ENCODE data around the gene SPATS2.

Gene SPATS2

DNA sequence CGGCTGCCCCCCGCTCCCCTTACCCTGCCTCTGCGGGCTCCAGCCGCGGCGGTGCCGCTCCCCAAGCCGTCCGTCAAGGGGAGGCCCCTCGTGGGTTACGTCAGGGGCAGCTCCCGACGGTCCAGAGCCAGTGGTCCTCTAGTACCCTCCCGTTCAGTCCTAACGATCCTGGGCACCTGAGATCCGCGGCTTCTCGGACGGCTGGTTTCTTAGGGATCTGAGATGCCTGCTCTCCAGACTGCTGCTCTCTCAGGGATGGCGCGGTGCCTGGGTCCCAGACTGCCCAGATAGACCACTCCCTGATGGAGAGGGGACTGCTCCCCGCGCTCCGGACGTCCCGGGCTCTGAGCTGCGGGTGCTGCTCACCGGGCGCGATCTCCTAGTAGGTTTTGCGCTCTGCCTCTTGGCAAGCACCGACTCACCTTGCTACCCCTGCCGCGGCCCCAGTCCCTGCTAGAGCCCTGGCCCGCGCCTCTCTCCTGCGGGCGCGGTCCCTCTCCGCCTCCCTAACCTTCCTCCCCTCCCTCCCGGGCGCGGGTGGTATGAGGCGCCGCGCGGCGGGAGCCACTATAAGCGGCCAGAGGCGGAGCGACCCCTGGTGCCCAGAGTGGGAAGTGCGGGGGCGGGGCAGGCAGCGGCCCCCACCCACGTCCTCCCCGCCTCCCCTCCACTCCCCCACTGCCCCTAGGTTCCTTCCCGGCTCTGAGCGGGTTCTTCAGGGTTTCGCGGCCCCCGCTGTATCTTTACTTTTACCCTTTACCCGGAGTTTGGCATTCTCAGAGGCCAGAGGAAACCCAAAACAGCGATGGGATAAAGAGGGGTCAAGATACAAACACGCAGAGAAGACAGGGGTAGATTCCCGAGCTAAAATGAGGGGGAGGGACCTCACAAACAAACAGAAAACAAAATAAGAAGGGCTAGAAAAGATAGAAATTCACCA lies 30.3 kb upstream of the SPATS2 start, which contains the start of gene C1QL4:
Gene C1QL4, minus strand, starts transcription at position 544 of the 940 bp plus-strand sequence. CDS start 711 bp downstream, outside the sequence.
- peak; percentile 75 for DNase-seq

DNA sequence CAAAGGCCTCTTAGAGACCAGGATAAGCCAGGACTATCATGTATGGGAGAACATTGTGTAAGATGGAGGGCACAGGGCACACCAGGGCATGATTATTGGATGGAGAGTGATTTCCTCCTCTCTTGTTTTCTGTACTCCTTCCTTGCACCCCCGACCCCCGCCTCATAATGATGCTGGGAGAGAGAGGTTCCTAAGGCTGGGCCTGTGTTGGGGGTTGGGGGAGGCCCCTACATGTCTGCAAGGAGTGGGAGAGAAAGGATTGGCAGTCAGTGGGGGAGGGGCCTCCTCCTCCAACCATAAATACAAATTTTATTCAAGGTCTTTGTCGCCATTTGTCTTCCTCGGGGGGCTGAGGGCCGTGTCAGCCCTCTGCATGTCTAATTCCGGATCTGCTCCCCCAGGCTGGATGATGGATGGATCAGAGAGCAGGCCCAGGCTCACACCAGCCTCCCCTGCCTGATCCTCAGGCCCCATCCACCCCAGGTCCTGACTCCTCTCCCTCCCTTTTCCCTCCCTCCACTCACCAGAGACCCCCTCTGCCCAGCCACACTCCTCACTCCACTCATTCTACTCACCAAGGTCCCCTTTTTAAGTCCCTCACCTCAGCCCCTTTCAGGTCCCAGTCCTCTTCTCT lies 28.3 kb upstream of the SPATS2 start:
- DNase-seq = no peak

DNA sequence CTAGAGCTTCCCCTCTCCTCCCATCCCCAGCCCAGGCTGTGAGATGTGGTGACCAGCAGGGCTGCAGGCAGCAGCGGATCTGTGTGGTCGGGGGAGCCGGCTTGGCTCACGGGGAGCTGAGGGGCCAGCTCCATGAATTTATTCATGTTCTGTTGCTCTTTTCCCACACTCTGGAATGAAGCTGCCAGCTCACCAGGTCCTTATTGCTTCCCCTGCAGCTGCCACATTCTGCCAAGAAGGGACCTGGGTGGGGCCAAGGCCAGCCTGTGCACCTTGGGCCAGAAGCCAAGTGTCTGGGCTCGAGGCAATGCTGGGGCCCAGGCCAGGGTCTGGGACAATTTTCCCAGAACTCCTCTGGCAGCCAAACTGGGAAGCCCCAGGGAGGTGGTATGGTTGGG lies 27.8 kb upstream of the SPATS2 start:
- DNase-seq = no peak

DNA sequence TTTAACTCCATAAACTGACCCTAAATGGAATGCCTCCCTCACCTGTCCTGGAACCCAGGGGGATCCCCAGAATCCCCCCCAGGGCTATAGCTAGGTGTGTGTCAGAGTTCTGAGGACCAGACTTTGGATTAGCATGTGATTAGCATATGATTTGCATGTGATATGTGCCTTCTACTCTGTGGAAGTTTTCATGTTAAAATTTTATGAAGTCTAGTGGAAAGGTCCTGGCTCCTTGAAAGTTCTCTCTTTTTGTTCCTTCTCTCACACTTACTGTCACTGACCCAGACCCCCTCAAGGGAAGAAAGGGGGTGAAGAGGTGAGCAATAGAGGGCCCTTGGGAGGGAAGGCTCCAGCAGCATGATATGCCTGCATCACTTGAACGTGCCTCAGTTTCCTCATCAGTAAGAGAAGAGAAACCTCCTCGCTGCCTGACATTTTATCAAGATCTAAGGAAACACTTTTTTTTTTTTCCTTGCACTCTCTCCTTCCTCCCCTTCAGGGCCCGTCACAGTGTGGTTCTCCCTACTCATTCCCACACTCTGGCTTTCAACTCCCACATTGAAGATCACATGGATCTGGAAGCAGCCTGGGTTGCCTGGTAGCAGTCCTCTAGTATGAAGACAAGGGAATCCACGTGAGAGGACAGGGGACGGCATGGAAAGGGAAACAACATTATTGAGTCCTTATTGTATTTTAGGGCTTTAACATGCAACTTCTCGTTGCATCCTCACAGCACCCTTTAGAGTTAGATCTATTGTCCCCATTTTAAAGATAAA lies 27.0 kb upstream of the SPATS2 start:
- no peak for DNase-seq

DNA sequence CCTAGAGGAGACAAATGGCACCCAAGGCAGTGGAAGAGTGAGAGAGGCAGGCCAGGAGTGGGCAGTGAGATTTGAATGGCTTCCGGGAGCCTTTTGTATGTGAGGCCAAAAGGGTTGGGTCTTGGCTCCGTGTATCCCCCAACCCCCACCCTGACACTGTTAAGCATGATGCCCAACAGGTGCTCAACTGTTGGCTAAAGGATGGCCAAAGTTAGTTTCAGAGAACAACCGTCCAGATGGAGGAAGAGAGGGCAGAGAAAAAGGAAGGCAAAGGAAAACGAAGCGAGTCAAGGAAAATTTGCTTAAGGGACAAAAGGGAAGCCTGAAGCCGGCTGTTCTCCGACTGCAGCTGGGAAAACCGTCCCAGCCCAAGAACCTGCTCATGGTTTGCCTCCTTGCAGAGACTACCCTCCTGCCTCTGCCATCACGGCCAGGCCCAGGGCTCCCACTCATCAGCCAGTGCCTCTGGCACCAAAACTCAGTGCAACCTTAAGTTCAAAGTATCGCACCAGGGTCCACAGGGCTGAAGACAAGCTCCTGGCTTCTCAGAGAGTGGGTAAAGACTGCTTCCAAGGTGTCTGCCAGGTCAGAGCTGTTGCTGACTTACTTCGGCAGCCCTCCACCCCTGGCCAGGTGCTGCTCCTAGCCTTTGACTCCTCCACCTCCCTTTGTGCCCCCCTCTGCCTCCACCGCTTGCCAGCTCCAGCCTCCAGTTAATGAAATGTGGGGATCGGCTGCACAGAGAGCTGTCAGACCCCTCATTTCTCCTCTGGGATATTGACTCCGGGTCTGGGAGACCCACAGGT lies 26.1 kb upstream of the SPATS2 start:
- DNase-seq = no peak

DNA sequence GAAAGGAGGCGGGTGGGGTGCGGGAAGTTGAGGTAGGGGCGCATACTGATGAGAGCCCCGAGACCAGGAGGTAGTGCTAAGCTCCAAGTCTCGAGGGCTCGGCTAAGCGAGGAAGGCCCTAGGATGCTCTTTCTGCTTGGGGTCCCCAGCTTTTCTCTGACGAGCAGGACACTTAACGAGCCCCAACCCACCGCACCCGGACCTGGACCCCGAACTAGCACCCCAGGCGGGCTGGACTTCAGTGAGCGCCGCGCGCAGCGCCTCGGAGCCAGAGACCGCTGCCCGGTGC lies 25.5 kb upstream of the SPATS2 start:
- no peak for DNase-seq

DNA sequence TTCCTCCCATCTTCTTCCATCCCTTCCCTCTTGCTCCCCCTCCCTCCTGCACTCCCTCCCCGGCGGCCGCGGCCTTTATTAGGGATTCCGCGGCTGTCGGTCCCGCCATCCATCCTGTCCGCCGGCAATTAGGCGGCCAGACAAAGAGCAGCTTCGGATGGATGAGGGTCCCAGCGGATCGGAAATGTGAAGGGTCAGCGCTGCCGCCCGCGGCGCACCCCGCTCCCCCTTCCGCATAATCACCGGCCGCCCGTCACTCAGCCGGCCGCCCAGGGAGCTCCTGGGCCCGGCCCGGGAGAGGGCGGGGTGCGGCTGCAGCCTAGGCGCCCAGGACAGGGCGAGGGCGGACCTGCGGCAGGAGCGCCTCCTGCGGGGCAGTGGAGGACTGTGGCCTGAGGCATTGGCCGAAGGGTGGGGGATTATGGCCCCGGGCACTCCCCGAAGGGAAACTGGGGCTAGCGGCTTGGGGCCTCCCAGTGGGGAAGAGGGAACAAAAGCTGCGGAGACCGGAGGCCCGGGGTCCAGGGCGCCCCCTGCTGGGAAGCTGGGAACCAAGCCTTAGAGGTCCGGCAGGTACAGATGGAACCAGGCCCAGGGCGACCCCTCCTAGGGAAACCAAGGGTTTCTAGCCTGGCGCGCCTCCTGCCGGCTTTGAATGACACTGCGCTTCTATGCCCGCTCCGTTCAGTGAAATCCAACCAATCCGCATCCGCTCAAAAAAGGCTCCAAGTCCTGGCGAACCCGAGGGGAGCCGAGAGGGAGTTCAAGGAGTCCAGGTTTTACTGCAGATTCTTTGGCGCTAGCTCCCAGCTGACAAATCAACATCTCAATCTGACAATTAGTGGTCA lies 25.0 kb upstream of the SPATS2 start:
- DNase-seq = peak; percentile 84

DNA sequence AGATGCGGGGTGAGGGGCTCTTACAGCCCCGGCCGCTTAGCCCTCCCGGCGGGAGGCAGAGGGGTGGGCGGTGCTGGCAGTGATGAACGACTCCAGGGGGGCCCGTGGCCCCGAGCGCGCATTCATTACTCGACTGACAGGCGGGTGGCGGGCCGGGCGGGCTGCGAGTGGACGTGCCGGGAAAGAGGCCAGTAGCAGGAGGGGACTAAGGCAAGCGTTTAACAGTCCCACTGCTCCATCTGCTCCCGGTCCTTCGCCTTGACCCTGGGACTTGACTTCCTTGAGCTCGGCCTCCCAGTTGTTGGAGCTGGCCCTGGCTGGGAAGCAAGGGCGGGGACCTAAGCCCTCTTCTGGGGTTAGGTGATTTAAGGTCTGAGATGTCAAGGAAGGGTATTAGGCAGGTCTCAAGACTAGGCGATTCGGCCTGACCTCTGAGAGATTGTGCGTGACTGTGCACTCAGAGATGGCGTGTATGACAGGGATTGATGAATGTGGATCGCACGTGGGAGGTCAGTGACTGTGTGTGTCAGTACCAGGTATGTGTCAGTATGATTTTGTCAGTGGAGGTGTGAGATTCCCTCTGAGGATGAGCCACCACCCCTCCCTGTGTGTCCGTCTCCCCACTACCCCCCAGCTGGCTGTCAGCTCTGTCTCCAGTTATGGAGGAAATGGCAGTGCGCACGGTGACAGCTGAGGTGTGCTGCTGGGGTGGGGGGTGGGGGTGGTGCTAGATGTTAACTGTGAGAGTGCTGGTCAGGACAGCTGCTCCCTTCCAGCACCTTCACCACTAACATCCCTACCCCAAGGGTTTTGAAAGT lies 24.1 kb upstream of the SPATS2 start:
- DNase-seq = no peak

DNA sequence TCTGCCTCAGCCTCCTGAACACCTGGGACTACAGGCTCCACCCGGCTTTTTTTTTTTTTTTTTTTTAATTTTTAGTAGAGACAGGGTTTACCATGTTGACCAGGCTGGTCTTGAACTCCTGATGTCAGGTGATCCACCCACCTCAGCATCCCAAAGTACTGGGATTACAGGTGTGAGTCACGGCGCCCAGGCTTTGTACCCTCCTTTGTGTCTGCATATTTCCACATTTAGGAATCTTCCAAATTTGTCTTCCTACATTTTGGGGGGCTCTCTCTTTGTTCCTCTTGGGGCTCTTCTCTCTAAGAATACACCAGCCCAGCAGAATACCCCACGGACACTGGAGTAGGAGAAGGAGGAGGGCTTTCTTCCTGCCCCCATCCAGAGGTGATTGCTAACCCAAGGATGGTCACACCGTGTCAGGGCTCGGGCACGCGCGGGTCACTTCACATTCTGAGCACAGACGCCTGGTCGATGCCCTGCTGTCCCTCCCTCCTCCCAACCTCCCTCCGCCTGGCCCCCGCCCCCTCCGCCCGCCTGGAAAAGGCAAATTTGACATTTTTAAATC lies 22.7 kb upstream of the SPATS2 start:
- DNase-seq = no peak

DNA sequence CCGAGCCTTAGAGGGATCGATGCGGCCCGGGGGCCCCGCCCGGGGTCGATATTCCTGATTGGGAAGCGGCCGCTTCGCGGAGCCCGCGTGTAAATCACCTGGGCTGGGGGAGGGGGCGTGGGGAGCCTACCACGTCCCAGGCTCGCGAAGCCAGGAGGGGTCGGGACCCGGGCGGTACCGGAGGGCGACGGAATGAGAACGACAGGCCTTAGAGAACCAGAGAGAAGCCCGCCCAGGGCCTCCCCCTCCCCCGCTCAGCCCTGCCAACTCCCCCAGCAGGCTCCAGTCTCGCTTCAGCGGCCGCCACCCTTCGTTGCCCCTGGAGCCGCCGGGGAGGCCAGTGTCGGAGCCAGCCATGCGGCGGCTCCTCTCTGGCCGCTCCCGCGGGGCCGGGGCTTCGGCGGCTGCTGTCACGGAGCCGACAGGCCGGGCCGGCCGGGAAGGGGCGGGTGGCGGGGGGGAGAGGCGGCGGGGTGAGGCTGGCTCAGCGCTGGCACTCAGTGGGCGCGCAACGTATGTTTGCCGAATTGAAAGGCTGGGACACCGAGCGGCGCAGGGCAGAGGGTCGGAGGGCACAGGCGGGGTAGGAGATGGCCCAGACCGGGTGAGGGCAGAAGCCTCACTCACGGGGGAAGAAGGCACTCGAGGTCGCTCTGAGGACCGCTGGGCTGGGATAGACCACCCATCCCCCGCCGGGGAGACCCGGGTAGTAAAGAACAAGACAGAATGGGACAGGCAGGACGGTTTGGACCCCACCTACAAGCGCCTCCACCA lies 22.0 kb upstream of the SPATS2 start:
- no peak for DNase-seq

DNA sequence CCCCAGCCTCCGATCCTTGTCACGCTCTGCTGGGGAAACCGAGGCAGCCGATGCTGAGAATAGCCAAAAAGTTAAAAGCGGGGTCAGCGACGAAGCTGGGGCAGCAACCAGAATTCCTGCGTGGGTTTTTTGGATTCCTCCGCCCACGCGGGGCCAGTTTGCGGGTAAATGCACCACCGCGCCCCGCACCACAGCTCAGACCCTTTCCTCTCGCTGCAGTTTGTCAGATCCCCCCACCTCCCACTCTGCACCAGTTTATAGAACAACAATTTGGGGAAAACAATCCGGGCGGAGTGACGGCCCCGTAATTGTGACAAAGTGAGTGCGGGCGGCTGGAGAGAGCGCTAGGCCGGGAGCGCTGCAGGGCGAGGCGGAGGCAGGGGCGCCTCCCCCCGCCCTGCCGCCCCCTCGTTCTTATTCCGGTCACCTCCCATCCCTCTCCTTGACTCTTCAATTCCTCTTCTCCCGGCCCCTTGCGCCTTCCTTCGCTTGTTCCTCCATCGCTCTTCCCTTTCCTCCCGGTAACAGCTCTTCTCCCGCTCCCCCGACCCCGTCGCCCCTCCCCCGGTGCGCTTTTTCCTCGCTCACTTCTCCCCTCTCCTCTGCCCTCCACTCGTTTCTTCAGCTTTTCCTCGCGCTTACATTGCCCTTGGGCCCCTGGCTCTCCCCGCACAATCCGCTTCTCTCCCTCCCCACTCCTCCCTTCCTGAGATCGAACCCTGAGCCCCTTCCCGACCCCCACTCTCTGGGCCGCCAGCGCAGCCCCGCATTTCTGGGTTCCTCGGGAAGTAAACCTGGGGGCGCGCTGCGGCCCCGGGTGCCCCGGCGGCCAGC lies 21.2 kb upstream of the SPATS2 start:
- DNase-seq = no peak

DNA sequence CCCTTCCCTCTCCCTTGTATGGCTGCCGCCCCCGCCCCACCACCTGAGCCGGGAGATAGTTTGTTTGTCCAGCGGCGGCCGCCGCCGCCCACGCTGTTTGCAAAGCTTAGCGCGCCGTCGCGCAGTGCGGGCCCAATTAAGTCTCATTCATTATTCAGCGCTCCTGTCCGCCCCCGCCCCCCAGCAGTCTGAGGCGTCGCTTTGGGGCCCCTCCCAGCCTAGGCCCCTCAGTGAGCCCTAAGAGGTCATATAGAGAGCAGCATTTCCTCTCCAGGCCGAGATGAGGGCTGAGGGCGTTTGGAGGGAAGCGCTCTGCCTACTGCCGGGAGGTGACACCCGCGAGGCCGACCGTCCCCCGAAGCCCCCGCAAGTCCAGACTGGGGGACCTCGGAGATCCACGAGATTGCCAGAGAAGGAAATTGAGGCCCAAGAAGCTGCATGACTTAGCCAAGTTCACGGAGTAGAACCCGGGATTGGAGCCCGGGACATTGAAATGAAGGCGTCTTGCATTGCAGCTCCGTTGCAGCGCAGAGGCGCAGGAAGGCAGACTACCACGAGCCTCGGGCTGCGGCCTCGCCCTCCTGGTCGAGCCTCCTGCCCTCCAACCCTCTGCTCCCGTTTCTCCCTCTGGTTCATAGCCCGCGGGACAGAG lies 20.5 kb upstream of the SPATS2 start, which contains the start of gene DNAJC22:
Gene DNAJC22, plus strand, starts transcription at position 230 of the 652 bp plus-strand sequence. CDS start 1,985 bp downstream, outside the sequence.
- no peak for DNase-seq

DNA sequence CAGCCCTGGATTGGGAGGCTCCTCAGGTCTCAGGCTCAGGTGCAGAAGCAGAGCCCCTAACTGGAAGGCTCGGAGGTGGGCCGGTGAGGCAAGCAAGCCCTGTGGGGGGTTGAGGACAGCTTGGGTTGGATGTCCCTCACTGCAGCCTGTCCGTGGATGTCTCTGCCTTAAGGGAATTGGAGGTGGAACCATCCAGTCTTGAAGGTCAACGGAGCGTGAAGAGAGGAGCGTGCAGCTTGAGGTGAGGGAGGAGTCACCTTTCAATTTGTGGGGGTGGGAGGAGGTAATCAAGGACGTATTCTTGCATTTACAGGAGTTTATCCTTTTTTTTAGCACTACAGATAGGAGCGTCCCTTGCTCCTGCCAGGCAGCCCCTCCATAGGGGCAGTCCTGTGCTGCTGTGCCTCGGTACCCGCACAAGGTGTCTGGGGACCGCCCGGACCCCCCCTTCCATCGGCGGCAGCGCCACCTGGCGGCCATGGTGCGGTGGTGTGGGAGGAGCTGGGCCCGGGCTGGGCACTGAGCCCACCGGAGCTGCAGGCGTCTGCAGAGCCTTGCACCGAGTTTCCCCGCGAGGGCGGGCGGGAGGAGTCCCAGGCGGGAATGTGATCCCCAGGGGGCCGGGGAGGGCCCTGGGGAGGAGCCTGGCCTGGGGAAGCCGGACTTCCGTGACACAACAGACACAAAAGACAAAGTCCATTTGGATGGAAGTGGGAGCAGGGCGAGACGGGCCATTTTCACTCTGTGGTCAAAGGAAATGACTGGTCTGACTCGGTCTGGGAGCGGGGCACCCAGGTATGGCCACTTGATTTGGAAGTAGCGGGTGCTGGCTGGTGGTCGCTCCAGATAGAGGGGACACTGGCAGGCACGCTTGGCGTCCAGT lies 19.7 kb upstream of the SPATS2 start:
- DNase-seq = peak; percentile 65

DNA sequence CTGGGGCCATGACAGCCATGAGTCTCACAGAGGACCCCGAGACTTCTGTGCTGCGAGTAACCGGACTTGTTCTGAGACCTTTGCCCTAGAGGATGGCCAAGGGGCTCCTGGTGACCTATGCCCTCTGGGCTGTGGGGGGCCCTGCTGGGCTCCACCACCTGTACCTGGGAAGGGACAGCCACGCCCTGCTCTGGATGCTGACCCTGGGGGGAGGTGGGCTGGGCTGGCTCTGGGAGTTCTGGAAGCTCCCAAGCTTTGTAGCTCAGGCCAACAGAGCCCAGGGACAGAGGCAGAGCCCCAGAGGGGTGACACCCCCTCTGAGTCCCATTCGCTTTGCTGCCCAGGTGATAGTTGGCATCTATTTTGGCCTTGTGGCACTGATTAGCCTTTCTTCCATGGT lies 18.5 kb upstream of the SPATS2 start:
- no peak for DNase-seq

DNA sequence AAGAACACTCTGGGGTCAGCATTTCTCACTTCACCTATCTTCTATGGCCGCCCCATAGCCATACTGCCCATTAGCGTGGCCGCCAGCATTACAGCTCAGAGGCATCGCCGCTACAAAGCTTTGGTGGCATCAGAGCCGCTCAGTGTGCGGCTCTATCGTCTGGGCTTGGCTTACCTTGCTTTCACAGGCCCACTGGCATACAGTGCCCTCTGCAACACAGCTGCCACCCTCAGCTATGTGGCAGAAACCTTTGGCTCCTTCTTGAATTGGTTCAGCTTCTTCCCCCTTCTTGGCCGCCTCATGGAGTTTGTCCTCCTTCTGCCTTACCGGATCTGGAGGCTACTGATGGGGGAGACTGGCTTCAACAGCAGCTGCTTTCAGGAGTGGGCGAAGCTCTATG lies 18.0 kb upstream of the SPATS2 start:
- DNase-seq = no peak

DNA sequence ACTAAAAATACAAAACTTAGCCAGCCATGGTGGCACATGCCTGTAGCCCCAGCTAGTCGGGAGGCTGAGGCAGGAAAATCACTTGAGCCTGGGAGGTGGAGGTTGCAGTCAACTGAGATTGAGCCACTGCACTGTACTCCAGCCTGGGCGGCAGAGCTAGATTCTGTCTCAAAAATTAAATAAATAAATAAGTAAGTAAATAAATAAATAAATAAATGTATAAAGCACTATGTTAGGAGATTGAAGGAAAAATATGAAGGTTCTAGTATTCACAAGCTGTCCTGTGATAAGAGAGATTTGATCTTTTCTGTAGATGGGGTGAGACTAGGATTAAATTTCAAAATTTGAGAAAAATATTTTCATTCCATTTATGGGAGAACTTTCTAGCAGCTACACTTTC lies 14.9 kb upstream of the SPATS2 start:
- DNase-seq = no peak

DNA sequence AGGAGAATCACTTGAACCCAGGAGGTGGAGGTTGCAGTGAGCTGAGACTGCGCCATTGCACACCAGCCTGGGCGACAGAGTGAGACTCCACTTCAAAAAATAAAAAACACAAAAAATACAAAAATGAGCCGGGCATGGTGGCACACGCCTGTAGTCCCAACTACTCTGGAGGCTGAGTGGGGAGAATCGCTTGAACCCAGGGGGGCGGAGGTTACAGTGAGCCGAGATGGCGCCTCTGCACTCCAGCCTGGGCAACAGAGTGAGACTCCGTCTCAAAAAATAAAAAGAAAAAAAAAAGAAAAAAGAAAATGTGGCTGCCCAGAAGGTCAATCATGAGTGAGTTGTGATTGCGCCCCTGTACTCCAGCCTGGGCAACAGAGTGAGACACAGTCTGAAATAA lies 11.3 kb upstream of the SPATS2 start:
- no peak for DNase-seq

Measured in hematopoietic multipotent progenitor cell treated with erythropoietin and hydrocortisone succinate and interleukin-3 and kit ligand, for 8 days (in vitro differentiated cells).